ENCODE data around the gene LMNTD2. TPM values are rescaled to one million over a fixed set of nuclear protein-coding genes. Genes with fewer than 3 reads are reported as not detected.

The LMNTD2 gene
- total RNA-seq, 1 experiment from 2014 or later: 4.0 TPM

- no peak for TF ChIP-seq HMGXB4 (CRISPR knock-in tag; IDR thresholded peaks at IDR 0.05)
- TF ChIP-seq KAT7 (CRISPR knock-in tag; IDR thresholded peaks at IDR 0.05; ENCODE audit: borderline replicate concordance): no peak
- no peak for TF ChIP-seq PREB (CRISPR knock-in tag; IDR thresholded peaks at IDR 0.05; ENCODE audit: borderline replicate concordance)
- TF ChIP-seq SMAD3 (CRISPR knock-in tag; IDR thresholded peaks at IDR 0.05; ENCODE audit: borderline replicate concordance): no peak
- TF ChIP-seq ETV6 (CRISPR knock-in tag; IDR thresholded peaks at IDR 0.05): no peak
- TF ChIP-seq SP1 (CRISPR knock-in tag; conservative IDR thresholded peaks at IDR 0.05): no peak
- no peak for TF ChIP-seq FOXP1 (CRISPR knock-in tag; IDR thresholded peaks at IDR 0.05; ENCODE audit: borderline replicate concordance)
- TF ChIP-seq ERG (CRISPR knock-in tag; IDR thresholded peaks at IDR 0.05): no peak
- no peak for TF ChIP-seq ZNF671 (CRISPR knock-in tag; IDR thresholded peaks at IDR 0.05)
- no peak for TF ChIP-seq ZBTB21 (CRISPR knock-in tag; IDR thresholded peaks at IDR 0.05; ENCODE audit: borderline replicate concordance)
- TF ChIP-seq ZNF121 (CRISPR knock-in tag; IDR thresholded peaks at IDR 0.05): no peak
- TF ChIP-seq ELF4 (CRISPR knock-in tag; IDR thresholded peaks at IDR 0.05; ENCODE audit: low read depth): no peak
- no peak for TF ChIP-seq MXD4 (CRISPR knock-in tag; IDR thresholded peaks at IDR 0.05; ENCODE audit: borderline replicate concordance)
- TF ChIP-seq ZNF512 (CRISPR knock-in tag; IDR thresholded peaks at IDR 0.05; ENCODE audit: borderline replicate concordance): no peak
Observed at GRCh38 chr11:606245-606644, 45.7 kb upstream of the LMNTD2 start (continued).

GRCh38 chr11:605286-606129 lies 45.0 kb upstream of the LMNTD2 start:
- Mint-ChIP-seq H3K4me1 (no peaks in the 10 kb centered on the region), H3K9me3 (no peaks in the 10 kb centered on the region), H3K36me3 (peaks cover 43% of the 10 kb centered on the region), H3K27ac (no peak overlapping the region; the same call in 1 of the 2 replicates), H3K4me3 (no peak overlapping the region), H3K27me3 (ENCODE audit: low read depth) (no peaks in the 10 kb centered on the region)
- ATAC-seq (no peak), DNase-seq (ENCODE audit: low spot score) (no peak)
- ChIA-PET CTCF (interaction anchor here (0.8 to 1.1 kb wide), 2 partner anchors 35 to 58 kb away, joined by 3 read pairs; no protein-coding TSS in a partner anchor), POLR2A (no interaction called here)
- TF ChIP-seq ZNF396 (CRISPR knock-in tag; IDR thresholded peaks at IDR 0.05; ENCODE audit: borderline replicate concordance) (no peak), SOX15 (CRISPR knock-in tag; IDR thresholded peaks at IDR 0.05) (no peak), NR1H2 (CRISPR knock-in tag; IDR thresholded peaks at IDR 0.05) (no peak), TEAD4 (CRISPR knock-in tag; IDR thresholded peaks at IDR 0.05) (no peak), PRDM15 (CRISPR knock-in tag; IDR thresholded peaks at IDR 0.05) (no peak), OVOL2 (CRISPR knock-in tag; IDR thresholded peaks at IDR 0.05; ENCODE audit: borderline replicate concordance) (no peak), NFE2L1 (CRISPR knock-in tag; IDR thresholded peaks at IDR 0.05) (no peak), ZBTB21 (CRISPR knock-in tag; IDR thresholded peaks at IDR 0.05; ENCODE audit: borderline replicate concordance) (no peak), CDX4 (CRISPR knock-in tag; IDR thresholded peaks at IDR 0.05; ENCODE audit: borderline replicate concordance) (no peak), TCF7 (CRISPR knock-in tag; IDR thresholded peaks at IDR 0.05; ENCODE audit: low read depth) (no peak), E2F4 (CRISPR knock-in tag; IDR thresholded peaks at IDR 0.05; ENCODE audit: borderline replicate concordance, low read depth) (no peak)

All from WTC11 (cell line).